ENCODE data around the gene RXRA.

DNA sequence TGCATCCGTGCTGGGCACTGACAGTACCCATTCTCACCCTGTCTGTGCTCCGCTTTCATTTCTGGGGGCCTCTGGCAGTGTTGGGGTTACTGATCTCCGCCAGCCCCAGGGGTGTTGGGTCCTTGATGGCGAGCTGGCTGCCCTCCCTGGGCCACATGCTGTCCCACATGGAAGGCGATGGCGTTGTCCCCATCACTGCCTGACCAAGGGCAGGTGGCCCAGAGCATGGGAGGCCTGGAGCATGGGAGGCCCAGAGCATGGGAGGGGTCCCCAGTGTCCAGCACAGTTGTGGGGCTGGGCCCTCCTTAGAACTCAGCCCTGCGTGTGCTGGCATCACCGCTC lies 50.9 kb downstream of the RXRA start:
- no peak for TF ChIP-seq CTCF (IDR thresholded peaks at IDR 0.05)
- TF ChIP-seq POLR2A (IDR thresholded peaks at IDR 0.05), result no peak
